Endothelial cell (in vitro differentiated cells): ENCODE data around the gene GPC3. TPM values are rescaled to one million over a fixed set of nuclear protein-coding genes. Genes with fewer than 3 reads are reported as not detected.

Source experiments
- DNase-seq: peaks from one replicate; pipeline ENCODE4 v3.0.0; 2021; ENCODE audit warnings: low spot score
- H3K27ac Mint-ChIP-seq: one replicate; pipeline ENCODE4 v1.8.0; 2021; ENCODE audit warnings: mixed read lengths, inconsistent platforms; ENCODE audit not compliant: unreplicated experiment
- H3K27me3 Mint-ChIP-seq: one replicate; pipeline ENCODE4 v1.8.0; 2021; ENCODE audit warnings: mild to moderate bottlenecking, moderate library complexity, mixed read lengths, inconsistent platforms; ENCODE audit not compliant: unreplicated experiment
- H3K36me3 Mint-ChIP-seq: one replicate; pipeline ENCODE4 v1.8.0; 2021; ENCODE audit warnings: mild to moderate bottlenecking, low read depth, mixed read lengths, inconsistent platforms; ENCODE audit not compliant: unreplicated experiment
- H3K4me1 Mint-ChIP-seq: one replicate; pipeline ENCODE4 v1.8.0; 2021; ENCODE audit warnings: mild to moderate bottlenecking, mixed read lengths, inconsistent platforms; ENCODE audit not compliant: unreplicated experiment
- H3K4me3 Mint-ChIP-seq: one replicate; pipeline ENCODE4 v1.8.0; 2021; ENCODE audit warnings: mild to moderate bottlenecking, mixed read lengths, inconsistent platforms; ENCODE audit not compliant: unreplicated experiment
- H3K9me3 Mint-ChIP-seq: one replicate; pipeline ENCODE4 v1.8.0; 2021; ENCODE audit warnings: mixed read lengths, inconsistent platforms; ENCODE audit not compliant: unreplicated experiment
- total RNA-seq: library from RNA; stranded (reverse); fragmentation: NEBNext Ultra II Directional; extraction: Animal tissue kit (Norgen Biotek cat#: 25700); gene quantifications from one replicate; pipeline ENCODE4 v1.2.1, GENCODE V29; 2021; ENCODE audit not compliant: unreplicated experiment
- TF ChIP-seq, protein P1 (sequence below): fragments of 200-600 bp; sonication (generic); IDR thresholded peaks from one replicate; pipeline ENCODE4 v1.5.0; 2021; ENCODE audit warnings: antibody characterized with exemption; ENCODE audit not compliant: unreplicated experiment

Gene GPC3
- total RNA-seq, 1 donor from 2014 or later: 4.7 TPM

DNA sequence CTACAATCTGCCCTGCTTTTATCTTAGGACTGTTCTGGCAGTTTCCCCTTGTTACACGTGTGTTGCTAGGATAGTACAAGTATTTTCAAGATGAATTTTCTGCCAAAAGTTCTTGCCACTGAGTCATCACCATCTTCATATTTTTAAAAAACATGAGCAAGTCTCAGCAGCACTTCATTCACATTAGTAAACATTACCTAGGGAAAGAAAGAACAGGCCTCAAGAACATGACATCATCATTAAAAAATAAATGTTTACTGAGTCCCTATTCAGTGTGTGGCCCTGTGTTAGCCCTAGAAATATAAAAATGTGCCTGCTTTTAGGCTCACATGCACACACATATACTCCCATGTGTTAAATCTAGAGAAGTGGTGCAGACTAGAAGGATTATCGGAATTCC is 18.7 kb upstream of the GPC3 start:
- no peaks in the 10 kb centered on the region for H3K27me3 Mint-ChIP-seq
- peaks cover 14% of the 10 kb centered on the region for H3K4me1 Mint-ChIP-seq
- H3K9me3 Mint-ChIP-seq: no peaks in the 10 kb centered on the region
- no peak overlapping the region for H3K27ac Mint-ChIP-seq
- no peaks in the 10 kb centered on the region for H3K36me3 Mint-ChIP-seq
- no peak for DNase-seq
- H3K4me3 Mint-ChIP-seq: no peak overlapping the region
- TF ChIP-seq, protein P1, sequence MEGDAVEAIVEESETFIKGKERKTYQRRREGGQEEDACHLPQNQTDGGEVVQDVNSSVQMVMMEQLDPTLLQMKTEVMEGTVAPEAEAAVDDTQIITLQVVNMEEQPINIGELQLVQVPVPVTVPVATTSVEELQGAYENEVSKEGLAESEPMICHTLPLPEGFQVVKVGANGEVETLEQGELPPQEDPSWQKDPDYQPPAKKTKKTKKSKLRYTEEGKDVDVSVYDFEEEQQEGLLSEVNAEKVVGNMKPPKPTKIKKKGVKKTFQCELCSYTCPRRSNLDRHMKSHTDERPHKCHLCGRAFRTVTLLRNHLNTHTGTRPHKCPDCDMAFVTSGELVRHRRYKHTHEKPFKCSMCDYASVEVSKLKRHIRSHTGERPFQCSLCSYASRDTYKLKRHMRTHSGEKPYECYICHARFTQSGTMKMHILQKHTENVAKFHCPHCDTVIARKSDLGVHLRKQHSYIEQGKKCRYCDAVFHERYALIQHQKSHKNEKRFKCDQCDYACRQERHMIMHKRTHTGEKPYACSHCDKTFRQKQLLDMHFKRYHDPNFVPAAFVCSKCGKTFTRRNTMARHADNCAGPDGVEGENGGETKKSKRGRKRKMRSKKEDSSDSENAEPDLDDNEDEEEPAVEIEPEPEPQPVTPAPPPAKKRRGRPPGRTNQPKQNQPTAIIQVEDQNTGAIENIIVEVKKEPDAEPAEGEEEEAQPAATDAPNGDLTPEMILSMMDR: no peak

DNA sequence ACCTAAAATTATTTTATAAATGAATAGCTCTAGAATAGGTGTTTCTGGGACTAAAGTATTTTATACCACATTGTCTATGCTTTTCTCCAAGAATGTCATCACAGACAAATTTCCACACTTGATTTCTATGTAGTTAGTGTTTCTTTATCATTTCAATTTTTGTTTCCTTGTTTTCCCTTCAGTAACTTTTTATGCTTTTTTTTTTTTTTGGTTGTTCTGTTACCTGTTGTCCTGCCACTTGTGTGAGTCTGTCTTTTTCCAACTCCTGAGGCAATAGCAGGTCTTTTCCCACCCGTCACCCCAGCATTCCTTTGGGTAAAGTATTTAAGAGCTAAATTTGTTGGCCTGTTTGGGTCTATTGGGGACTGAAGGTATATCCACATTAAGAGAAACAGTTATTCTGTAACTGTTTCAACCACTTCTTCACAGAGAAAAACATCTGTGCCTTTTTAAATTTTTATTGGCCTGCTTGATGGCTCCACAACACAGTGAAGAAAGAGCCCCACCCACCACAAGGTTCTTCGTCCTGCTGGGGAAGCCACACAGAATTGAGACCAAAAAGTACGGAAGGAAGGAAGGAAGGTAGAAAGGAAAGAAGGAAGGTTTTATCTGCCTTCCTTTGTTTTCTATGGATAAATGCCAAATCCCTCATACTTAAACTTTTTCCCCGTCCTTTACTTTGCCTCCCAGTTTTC is 17.7 kb upstream of the GPC3 start:
- Mint-ChIP-seq H3K4me1 (peaks cover 24% of the 10 kb centered on the region), H3K27me3 (no peaks in the 10 kb centered on the region), H3K4me3 (no peak overlapping the region), H3K27ac (no peak overlapping the region), H3K9me3 (no peaks in the 10 kb centered on the region), H3K36me3 (no peaks in the 10 kb centered on the region)
- TF ChIP-seq, protein P1: no peak
- DNase-seq: no peak

GRCh38 chrX:134000260-134001245 is 15.2 kb upstream of the GPC3 start:
- Mint-ChIP-seq H3K4me1 (peaks cover 31% of the 10 kb centered on the region), H3K4me3 (no peak overlapping the region), H3K36me3 (no peaks in the 10 kb centered on the region), H3K27me3 (no peaks in the 10 kb centered on the region), H3K27ac (no peak overlapping the region), H3K9me3 (no peaks in the 10 kb centered on the region)
- DNase-seq: no peak
- TF ChIP-seq, protein P1: no peak

- Mint-ChIP-seq H3K27ac (no peak overlapping the region), H3K27me3 (no peaks in the 10 kb centered on the region), H3K36me3 (no peaks in the 10 kb centered on the region), H3K4me1 (peaks cover 28% of the 10 kb centered on the region), H3K9me3 (no peaks in the 10 kb centered on the region), H3K4me3 (no peak overlapping the region)
- TF ChIP-seq, protein P1: no peak
- DNase-seq: no peak
Measured at GRCh38 chrX:133999031-133999705, 13.8 kb upstream of the GPC3 start.
